Astrocyte (in vitro differentiated cells and primary cell): Measurements from ENCODE around the gene SNRPD3.

Experiments
- EZH2 ChIP-seq: IDR thresholded peaks from 2 replicates; pipeline ENCODE4 v1.6.1; 2012; ENCODE audit warnings: mild to moderate bottlenecking, low read length, inconsistent platforms; ENCODE audit not compliant: insufficient read depth
- TF ChIP-seq, protein P1 (sequence below): IDR thresholded peaks from 2 replicates; pipeline ENCODE4 v1.5.1; 2011; ENCODE audit warnings: low read depth, mild to moderate bottlenecking, inconsistent platforms, low read length, moderate library complexity; ENCODE audit not compliant: insufficient read depth

DNA sequence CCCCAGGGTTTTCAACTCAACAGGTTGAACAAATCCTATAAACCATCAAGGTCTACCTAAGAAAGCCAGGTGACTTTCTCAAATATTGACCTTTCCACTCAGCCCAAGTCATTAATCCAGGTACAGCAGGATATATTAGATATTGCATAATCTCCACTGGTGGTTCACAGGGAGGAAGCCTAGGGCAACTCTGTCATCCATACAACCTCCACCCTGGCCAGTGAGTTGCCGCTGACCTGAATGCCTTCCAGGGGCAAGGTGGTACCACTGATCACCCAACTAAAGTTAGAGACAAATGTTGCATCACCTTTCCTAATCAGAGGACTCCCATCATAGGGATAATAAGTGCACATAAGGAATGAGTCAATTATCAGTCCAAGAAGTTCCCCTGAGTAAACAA lies 23.7 kb upstream of the SNRPD3 start:
- TF ChIP-seq, protein P1, sequence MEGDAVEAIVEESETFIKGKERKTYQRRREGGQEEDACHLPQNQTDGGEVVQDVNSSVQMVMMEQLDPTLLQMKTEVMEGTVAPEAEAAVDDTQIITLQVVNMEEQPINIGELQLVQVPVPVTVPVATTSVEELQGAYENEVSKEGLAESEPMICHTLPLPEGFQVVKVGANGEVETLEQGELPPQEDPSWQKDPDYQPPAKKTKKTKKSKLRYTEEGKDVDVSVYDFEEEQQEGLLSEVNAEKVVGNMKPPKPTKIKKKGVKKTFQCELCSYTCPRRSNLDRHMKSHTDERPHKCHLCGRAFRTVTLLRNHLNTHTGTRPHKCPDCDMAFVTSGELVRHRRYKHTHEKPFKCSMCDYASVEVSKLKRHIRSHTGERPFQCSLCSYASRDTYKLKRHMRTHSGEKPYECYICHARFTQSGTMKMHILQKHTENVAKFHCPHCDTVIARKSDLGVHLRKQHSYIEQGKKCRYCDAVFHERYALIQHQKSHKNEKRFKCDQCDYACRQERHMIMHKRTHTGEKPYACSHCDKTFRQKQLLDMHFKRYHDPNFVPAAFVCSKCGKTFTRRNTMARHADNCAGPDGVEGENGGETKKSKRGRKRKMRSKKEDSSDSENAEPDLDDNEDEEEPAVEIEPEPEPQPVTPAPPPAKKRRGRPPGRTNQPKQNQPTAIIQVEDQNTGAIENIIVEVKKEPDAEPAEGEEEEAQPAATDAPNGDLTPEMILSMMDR: no peak
- no peak for TF ChIP-seq EZH2
